ENCODE measurements around the gene PLS1. TPM values are rescaled to one million over a fixed set of nuclear protein-coding genes. Genes with fewer than 3 reads are reported as not detected.
"Not testable (repeated sequence)": the region's sequence is repeated elsewhere in the genome, so short reads cannot be mapped to it uniquely, and the experiment has no call there.

PLS1 gene
- total RNA-seq, 1 experiment from 2014 or later = 24.8 TPM

GRCh38 chr3:142693136-142693853 is 97.1 kb downstream of the PLS1 start:
- no peak for DNase-seq (ENCODE audit: low read depth)

- no peak for DNase-seq (ENCODE audit: low read depth)
Measured at GRCh38 chr3:142694225-142694624, 98.0 kb downstream of the PLS1 start.

DNA sequence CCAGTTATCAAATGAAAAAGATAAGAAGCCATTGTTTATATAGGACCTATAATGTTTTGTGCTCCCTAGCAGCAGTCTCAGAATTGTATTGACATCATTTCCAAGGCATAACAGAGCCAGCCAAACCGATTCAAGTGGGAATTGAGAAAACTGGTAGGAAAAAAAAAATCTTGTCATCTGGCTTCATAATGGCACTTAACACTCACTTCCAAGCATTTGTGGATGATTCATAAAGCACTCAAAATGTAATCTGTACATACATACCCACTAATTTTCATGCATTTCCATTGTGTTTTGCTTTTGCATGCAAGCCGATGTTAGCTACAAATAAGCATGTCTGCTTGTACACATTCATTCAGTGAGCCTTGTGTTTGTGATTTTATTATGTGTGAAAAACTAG is 109.0 kb downstream of the PLS1 start:
- DNase-seq (ENCODE audit: low read depth) = no peak

GRCh38 chr3:142706321-142707127 is 110.3 kb downstream of the PLS1 start:
- no peak for DNase-seq (ENCODE audit: low read depth)

DNA sequence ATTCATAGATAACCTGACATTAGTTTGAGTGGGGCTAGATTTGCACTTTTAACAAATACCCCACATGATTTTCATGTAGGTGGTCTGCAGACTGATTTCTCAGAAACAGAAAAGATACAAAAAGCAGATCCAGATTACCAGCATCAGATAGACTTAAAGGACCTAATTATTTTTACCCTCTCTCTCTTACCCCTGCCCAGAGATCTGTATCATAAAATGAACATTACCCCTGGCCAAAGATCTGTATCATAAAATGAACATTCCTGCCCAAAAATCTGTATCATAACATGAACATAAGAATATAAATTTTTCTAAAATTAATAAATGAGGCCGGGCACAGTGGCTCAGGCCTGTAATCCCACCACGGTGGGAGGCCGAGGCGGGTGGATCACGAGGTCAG is 113.0 kb downstream of the PLS1 start:
- DNase-seq (ENCODE audit: low read depth) = no peak

DNA sequence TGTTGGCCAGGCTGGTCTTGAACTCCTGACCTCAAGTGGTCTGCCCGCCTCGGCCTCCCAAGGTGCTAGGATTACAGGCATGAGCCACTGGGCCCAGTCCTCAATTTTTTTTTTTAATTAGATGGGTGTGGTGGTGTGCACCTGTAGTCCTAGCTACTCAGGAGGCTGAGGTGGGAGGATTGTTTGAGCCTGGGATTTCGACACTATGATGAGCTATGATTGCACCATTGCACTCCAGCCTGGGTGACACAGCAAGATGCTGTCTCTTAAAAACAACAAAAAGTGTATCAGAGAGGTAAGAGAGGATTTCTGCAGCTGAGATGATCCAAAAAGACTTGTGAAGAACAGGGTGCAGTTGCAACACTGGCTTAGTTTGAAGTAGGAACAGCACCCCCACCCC is 118.7 kb downstream of the PLS1 start:
- DNase-seq (ENCODE audit: low read depth) = not testable (repeated sequence)

GRCh38 chr3:142716102-142716501 is 119.9 kb downstream of the PLS1 start:
- no peak for DNase-seq (ENCODE audit: low read depth)

DNA sequence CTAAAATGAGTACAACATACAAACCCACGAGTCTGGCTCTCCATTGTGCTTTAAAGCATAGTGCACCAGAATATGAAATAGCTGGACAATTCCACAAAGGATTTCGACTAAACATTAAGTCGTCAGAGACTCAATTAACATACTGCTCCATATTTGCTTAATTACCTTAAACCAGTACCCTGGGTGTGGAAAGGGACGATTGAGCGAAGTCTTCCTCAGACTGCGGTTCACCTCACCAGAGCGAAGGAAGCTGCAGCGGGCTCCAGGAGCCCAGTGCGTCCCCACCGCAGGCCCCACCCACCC is 127.4 kb downstream of the PLS1 start:
- DNase-seq (ENCODE audit: low read depth) = no peak

GRCh38 chr3:142723968-142724681 is 127.9 kb downstream of the PLS1 start, which contains the start of gene TRPC1:
TSS of gene TRPC1 (plus strand) at chr3:142724034. CDS start at chr3:142724560, 526 bp downstream.
- DNase-seq (ENCODE audit: low read depth) = peak; percentile 79

- DNase-seq (ENCODE audit: low read depth) = peak; percentile 76
Measured at GRCh38 chr3:142724682-142725356, 128.6 kb downstream of the PLS1 start.

GRCh38 chr3:142725357-142725739 is 129.2 kb downstream of the PLS1 start:
- DNase-seq (ENCODE audit: low read depth) = no peak

DNA sequence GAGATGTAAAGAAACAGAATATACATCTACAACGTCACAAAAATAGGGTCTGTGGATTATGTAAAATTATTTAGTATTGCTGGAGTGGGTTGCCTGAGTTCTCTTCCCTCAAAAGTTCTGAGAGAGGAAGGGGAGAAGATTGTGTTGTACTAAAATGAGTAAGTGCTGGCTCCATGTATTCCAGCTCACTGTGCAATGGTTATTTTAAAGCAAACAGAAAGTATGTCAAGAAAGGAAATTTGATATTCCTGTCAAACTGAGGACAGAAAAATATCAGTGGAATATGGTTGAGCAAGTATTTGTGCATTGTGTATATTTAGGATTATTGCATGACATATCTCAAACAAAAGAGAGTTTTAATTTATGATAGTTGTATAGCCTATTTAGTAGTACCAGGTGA is 129.8 kb downstream of the PLS1 start:
- no peak for DNase-seq (ENCODE audit: low read depth)

DNA sequence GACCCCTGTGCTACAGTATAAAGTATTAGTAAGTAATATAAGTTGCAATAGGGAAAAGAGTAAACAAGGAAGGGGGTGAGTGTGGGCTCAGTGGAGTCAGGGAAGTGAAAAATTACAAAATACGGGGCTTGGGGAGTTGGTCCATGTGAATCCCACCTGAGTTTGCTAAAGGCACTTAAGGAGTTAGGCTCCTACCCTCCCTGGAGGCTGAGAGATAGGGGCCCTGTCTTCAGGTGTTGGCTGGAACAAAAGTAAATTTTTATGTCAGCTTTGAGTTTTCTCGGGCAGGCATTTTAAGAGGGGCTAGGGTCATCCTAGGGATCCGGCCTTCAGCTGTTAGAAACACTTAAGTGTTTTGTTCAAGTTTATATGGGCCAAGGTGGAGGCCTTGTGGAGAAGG is 135.9 kb downstream of the PLS1 start:
- DNase-seq (ENCODE audit: low read depth) = no peak

GRCh38 chr3:142734834-142735233 is 138.6 kb downstream of the PLS1 start:
- no peak for DNase-seq (ENCODE audit: low read depth)

DNA sequence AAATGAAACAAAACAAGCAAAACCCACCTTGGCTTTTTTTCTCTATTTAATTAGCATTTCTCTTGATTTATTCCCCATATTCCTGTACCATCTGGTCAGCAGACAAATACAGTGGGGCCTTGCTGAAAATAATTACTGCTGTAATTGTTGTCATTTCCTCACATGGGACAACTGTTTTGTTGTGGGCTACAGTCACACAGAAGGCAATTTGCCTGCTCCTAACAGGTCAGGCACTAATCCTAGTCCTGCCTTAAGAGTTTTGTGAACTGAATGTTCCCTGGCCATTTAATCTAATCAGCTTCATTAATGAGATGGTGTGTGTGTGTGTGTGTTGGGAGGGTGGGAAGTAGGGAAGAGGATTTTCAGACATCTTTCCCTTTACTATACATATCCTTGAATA is 139.3 kb downstream of the PLS1 start:
- no peak for DNase-seq (ENCODE audit: low read depth)

DNA sequence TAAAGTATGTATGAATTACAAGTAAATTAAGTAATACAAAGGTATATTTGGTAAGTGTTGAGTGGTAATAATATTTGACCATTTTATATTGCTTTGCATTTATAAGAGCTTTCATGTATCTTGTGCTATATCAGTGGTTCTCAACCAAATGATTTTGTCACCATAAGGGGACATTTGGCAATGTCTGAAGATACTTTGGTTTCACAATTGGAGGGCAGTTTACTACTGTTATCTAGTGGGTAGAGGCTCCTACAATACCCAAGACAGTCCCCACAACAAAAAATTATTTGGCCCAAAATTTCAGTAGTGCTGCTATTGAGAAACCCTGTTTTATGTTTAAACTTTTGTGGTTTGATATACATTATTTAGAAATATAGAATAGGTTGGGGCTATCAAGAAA is 142.2 kb downstream of the PLS1 start:
- no peak for DNase-seq (ENCODE audit: low read depth)

- no peak for DNase-seq (ENCODE audit: low read depth)
Measured at GRCh38 chr3:142746646-142747045, 150.5 kb downstream of the PLS1 start.

- DNase-seq (ENCODE audit: low read depth) = not testable (repeated sequence)
Measured at GRCh38 chr3:142750531-142750930, 154.3 kb downstream of the PLS1 start.

GRCh38 chr3:142752605-142753004 is 156.4 kb downstream of the PLS1 start:
- not testable (repeated sequence) for DNase-seq (ENCODE audit: low read depth)

DNA sequence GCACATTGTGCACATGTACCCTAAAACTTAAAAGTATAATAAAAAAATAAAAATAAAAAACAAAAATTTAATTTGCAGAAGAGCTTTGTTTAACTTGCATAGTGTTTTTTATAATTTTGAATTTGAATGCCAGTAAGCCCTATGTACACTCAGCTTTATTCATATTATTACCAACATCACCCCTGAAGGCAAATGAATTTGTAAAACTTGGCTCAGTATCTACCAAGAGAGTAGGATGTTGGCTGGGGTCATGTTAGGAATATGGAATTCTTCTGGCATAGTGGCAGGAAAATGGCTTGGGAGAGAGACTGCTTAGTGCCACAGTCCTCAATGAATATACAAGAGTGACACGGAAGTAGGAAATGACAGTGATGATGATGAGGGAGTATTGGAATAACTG is 158.3 kb downstream of the PLS1 start:
- no peak for DNase-seq (ENCODE audit: low read depth)

All from HT1080 (cell line).